ENCODE data around the gene UBE2D4. TPM values are rescaled to one million over a fixed set of nuclear protein-coding genes. Genes with fewer than 3 reads are reported as not detected.

UBE2D4 gene
- 3.4 TPM in 2 replicates for polyA plus RNA-seq (2013)

DNA sequence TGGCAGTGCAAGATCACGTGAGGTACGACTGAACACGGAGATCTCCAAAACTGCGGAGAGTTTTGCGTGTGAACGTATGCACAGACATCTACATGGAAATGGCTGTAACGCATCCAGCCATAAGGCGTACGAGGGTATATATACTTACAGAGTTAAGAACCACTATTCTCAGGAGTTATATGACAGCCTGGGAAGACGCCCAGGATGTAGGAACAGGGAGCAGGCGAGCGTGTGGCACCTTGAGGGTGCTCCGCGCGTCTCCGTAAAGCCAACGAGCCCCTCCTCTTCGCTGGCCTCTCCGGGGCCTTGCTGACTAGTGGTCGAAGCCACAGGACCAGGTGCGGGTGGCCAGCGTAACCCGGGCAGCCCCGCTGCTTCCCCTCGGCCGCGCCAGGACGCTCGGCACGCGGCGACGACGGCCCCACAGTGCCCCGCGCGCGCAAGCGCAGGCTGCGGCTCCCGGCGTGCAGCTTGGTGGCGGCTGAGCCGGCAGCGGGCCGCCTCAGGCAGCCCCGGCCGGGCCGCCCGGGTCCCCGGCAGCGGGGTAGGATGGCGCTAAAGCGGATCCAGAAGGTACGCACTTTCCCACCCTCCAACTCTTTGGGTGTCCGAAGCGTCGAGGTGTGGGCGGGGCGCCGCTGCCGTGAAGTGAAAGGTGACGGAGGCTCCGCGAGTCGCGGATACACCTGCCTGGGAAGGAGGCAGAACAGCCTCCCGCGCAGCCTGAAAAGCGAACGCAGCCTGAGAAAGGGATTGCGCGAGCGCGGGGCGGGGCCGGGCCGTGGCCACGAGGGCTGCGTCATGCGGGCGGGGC, at the start of gene UBE2D4:
Gene UBE2D4 (plus strand): TSS at position 453 of the 814 bp plus-strand sequence. CDS start 97 bp downstream, at position 550.
- Histone ChIP-seq H3K18ac (ENCODE audit: low read length) (peak within 1 kb of the TSS; percentile 20), H3K14ac (ENCODE audit: low read length) (peak within 1 kb of the TSS; percentile 18), H3K4ac (ENCODE audit: low read depth, low read length) (no peak within 1 kb of the TSS), H3K36me3 (ENCODE audit: control insufficient read depth in 1 of 2, insufficient read depth in 2 of 2, low read length in 2 of 2) (no peaks in the 10 kb centered on the region), H2BK120ac (ENCODE audit: insufficient read depth, low read length, poor library complexity) (peak within 1 kb of the TSS; percentile 31), H3K4me3 (ENCODE audit: low read depth, low read length) (peak within 1 kb of the TSS; percentile 75), H2BK12ac (ENCODE audit: low read length) (no peak within 1 kb of the TSS), H4K12ac (ENCODE audit: low read depth, low read length) (peak within 1 kb of the TSS; percentile 68), H2AK5ac (ENCODE audit: low read length) (no peak within 1 kb of the TSS), H4K91ac (ENCODE audit: low read depth, low read length) (peak within 1 kb of the TSS; percentile 31), H2AFZ (ENCODE audit: insufficient read depth, low read length, poor library complexity) (peak within 1 kb of the TSS; percentile 89), H3K27me3 (ENCODE audit: insufficient read depth, low read length) (no peaks in the 10 kb centered on the region), H3K4me2 (ENCODE audit: low read length) (peak within 1 kb of the TSS; percentile 88), H3K23ac (ENCODE audit: low read length) (no peak within 1 kb of the TSS), H3K79me1 (ENCODE audit: low read length) (peaks cover 2% of the 10 kb centered on the region), H3K27ac (ENCODE audit: low read depth, low read length) (peak within 1 kb of the TSS; percentile 30), H3K9me3 (ENCODE audit: insufficient read depth, low read depth, low read length) (peaks cover 2% of the 10 kb centered on the region), H2BK5ac (ENCODE audit: low read depth, low read length, poor library complexity) (no peak within 1 kb of the TSS), H3K4me1 (ENCODE audit: control insufficient read depth in 1 of 2, insufficient read depth in 2 of 2, low read length in 2 of 2) (peaks cover 4% of the 10 kb centered on the region in 2 experiments), H4K8ac (ENCODE audit: low read depth, low read length) (peak within 1 kb of the TSS; percentile 78), H3K9ac (ENCODE audit: low read length) (peak within 1 kb of the TSS; percentile 59), H3K79me2 (ENCODE audit: control insufficient read depth, insufficient read depth, low read length, poor library complexity) (peaks cover 2% of the 10 kb centered on the region)
- WGBS (ENCODE audit: extremely low coverage, insufficient coverage, insufficient read length) = no CpG with 5 or more reads among the region's 82 CpGs
- DNase-seq = peak; percentile 86 to 90

DNA sequence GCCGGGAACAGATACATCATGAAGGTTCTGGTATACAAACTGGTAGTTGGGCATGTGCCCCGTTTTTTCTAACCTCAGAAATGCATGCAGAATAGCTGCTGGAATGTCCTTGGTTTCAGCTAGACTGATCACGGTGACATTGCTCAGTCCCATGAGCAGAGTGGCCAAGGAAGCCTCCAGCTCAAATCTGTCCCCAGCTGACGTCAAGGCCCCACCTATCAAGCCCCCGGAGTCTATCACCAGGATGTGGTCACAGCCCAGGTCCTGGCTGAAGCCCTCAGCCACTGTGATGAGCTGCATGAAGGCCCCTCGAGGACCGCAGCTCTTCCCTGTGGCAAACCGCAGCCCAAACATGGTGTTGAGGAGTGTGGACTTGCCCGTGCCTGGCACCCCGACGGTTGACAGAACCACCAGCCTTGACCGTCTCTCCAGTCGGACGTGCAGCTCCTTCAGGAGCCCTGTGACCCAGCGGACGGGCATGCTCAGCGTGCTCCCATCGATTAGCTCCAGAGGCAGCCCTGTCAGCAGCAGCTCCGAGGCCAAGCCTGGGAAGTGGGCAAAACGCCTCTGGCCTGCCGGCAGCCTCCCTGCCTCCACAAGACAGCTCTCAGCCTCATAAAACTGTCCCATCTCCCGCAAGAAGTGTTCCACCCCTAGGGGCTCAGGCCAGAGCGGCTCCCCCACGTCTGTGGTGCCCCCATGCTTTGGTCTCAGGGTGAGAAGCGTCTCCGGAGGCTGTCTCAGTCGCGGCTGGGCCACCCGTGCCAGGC, 49.1 kb upstream of the UBE2D4 start:
- Histone ChIP-seq H3K9ac (ENCODE audit: low read length) (no peak overlapping the region), H3K79me1 (ENCODE audit: low read length) (peaks cover 2% of the 10 kb centered on the region), H3K4me1 (ENCODE audit: control insufficient read depth in 1 of 2, insufficient read depth in 2 of 2, low read length in 2 of 2) (peaks cover 10 to 11% of the 10 kb centered on the region in 2 experiments), H3K27ac (ENCODE audit: low read depth, low read length) (no peak overlapping the region), H3K27me3 (ENCODE audit: insufficient read depth, low read length) (no peaks in the 10 kb centered on the region), H2BK12ac (ENCODE audit: low read length) (no peak overlapping the region), H4K12ac (ENCODE audit: low read depth, low read length) (no peak overlapping the region), H3K23ac (ENCODE audit: low read length) (no peak overlapping the region), H2AFZ (ENCODE audit: insufficient read depth, low read length, poor library complexity) (no peak overlapping the region), H3K4ac (ENCODE audit: low read depth, low read length) (no peak overlapping the region), H2BK5ac (ENCODE audit: low read depth, low read length, poor library complexity) (no peak overlapping the region), H2BK120ac (ENCODE audit: insufficient read depth, low read length, poor library complexity) (no peak overlapping the region), H3K79me2 (ENCODE audit: control insufficient read depth, insufficient read depth, low read length, poor library complexity) (no peaks in the 10 kb centered on the region), H3K18ac (ENCODE audit: low read length) (no peak overlapping the region), H4K91ac (ENCODE audit: low read depth, low read length) (no peak overlapping the region), H3K4me2 (ENCODE audit: low read length) (no peak overlapping the region), H3K9me3 (ENCODE audit: insufficient read depth, low read depth, low read length) (no peaks in the 10 kb centered on the region), H2AK5ac (ENCODE audit: low read length) (no peak overlapping the region), H4K8ac (ENCODE audit: low read depth, low read length) (no peak overlapping the region), H3K36me3 (ENCODE audit: control insufficient read depth in 1 of 2, insufficient read depth in 2 of 2, low read length in 2 of 2) (peaks cover 29 to 35% of the 10 kb centered on the region in 2 experiments), H3K14ac (ENCODE audit: low read length) (no peak overlapping the region), H3K4me3 (ENCODE audit: low read depth, low read length) (no peak overlapping the region)
- no peak for DNase-seq
- no CpG with 5 or more reads among the region's 29 CpGs for WGBS (ENCODE audit: extremely low coverage, insufficient coverage, insufficient read length)

DNA sequence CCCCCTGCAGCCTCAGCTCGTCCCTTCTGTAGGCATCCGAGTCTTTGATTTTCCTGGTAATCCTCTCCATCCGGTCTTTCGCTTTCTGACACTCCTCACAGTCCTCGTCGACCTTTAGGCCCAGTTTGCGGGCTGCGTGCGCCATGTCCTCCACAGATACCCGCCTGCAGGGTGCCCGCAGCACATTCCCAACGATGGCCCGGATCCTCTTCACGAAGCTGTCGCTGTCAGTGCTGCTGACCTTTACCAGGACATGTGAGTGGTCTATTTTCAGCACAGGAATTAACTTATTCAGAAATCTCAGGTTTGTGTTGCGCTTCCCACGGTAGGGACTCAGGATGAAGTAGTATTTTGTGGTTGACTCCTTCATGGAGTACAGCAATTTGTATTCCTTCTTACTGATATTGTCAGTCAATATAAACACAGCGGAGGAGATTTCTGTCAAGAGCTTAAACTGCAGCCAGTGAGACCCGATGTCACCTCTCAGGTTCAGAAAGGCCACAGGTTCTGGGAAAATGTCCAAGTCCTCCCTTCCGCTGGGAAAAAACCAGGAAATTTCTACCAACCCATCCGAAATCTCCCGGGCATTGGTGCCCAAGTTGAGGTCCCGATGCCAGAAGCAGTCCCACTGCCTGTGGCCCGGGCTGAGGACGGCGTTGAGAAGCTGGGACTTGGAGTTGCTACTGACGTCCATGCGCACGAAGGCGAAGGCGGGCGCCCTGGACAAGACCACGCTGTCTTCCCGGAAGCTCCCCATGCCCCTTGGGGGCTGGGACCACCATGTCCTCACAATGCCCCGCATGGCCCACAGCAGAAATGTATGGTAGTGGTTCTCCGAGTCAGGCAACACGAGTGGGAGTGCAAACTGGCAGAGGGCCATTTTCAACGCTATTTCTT, 48.0 kb upstream of the UBE2D4 start:
- H4K91ac ChIP-seq (ENCODE audit: low read depth, low read length) = no peak overlapping the region
- WGBS (ENCODE audit: extremely low coverage, insufficient coverage, insufficient read length) = no CpG with 5 or more reads among the region's 38 CpGs
- H4K8ac ChIP-seq (ENCODE audit: low read depth, low read length) = no peak overlapping the region

DNA sequence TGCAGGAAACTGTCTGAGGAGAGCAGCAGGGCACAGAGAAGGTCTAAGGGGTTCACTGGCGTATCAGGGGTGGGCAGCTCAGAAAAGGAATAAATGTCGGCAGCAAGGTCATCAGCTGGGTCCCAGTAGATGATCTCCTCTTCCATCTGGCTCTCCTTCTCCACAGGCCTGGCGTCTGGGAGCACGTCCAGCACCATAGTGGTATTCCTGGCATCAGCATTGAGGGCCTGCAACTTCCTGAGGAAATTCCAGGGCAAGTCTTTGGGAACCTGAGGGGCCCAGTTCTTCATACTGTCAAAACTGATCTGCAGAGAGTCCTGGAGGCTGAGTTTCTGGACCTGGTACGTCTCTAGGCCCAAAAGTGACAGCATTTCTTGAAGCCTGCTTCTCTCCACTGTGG, 47.4 kb upstream of the UBE2D4 start:
- Histone ChIP-seq H2BK5ac (ENCODE audit: low read depth, low read length, poor library complexity) (no peak overlapping the region), H2AK5ac (ENCODE audit: low read length) (no peak overlapping the region), H3K18ac (ENCODE audit: low read length) (no peak overlapping the region), H3K4me1 (ENCODE audit: control insufficient read depth in 1 of 2, insufficient read depth in 2 of 2, low read length in 2 of 2) (peaks cover 0 to 1% of the 10 kb centered on the region in 2 experiments), H3K4ac (ENCODE audit: low read depth, low read length) (no peak overlapping the region), H3K9ac (ENCODE audit: low read length) (no peak overlapping the region), H3K9me3 (ENCODE audit: insufficient read depth, low read depth, low read length) (no peaks in the 10 kb centered on the region), H2AFZ (ENCODE audit: insufficient read depth, low read length, poor library complexity) (no peak overlapping the region), H3K14ac (ENCODE audit: low read length) (no peak overlapping the region), H3K79me1 (ENCODE audit: low read length) (no peaks in the 10 kb centered on the region), H3K4me2 (ENCODE audit: low read length) (no peak overlapping the region), H3K27me3 (ENCODE audit: insufficient read depth, low read length) (no peaks in the 10 kb centered on the region), H4K91ac (ENCODE audit: low read depth, low read length) (no peak overlapping the region), H3K4me3 (ENCODE audit: low read depth, low read length) (no peak overlapping the region), H4K12ac (ENCODE audit: low read depth, low read length) (no peak overlapping the region), H3K36me3 (ENCODE audit: control insufficient read depth in 1 of 2, insufficient read depth in 2 of 2, low read length in 2 of 2) (peaks cover 29 to 35% of the 10 kb centered on the region in 2 experiments), H3K27ac (ENCODE audit: low read depth, low read length) (no peak overlapping the region), H4K8ac (ENCODE audit: low read depth, low read length) (no peak overlapping the region), H3K79me2 (ENCODE audit: control insufficient read depth, insufficient read depth, low read length, poor library complexity) (no peaks in the 10 kb centered on the region), H2BK120ac (ENCODE audit: insufficient read depth, low read length, poor library complexity) (no peak overlapping the region), H3K23ac (ENCODE audit: low read length) (no peak overlapping the region), H2BK12ac (ENCODE audit: low read length) (no peak overlapping the region)
- DNase-seq = no peak
- no CpG with 5 or more reads among the region's 5 CpGs for WGBS (ENCODE audit: extremely low coverage, insufficient coverage, insufficient read length)

More for the DNA sequence above, 48.0 kb upstream of the UBE2D4 start:
- DNase-seq = no peak
- Histone ChIP-seq H3K23ac (ENCODE audit: low read length) (no peak overlapping the region), H3K4me1 (ENCODE audit: control insufficient read depth in 1 of 2, insufficient read depth in 2 of 2, low read length in 2 of 2) (peaks cover 2 to 3% of the 10 kb centered on the region in 2 experiments), H3K18ac (ENCODE audit: low read length) (no peak overlapping the region), H2AFZ (ENCODE audit: insufficient read depth, low read length, poor library complexity) (no peak overlapping the region), H4K12ac (ENCODE audit: low read depth, low read length) (no peak overlapping the region), H2BK5ac (ENCODE audit: low read depth, low read length, poor library complexity) (no peak overlapping the region), H2BK120ac (ENCODE audit: insufficient read depth, low read length, poor library complexity) (no peak overlapping the region), H3K79me2 (ENCODE audit: control insufficient read depth, insufficient read depth, low read length, poor library complexity) (no peaks in the 10 kb centered on the region), H2BK12ac (ENCODE audit: low read length) (no peak overlapping the region), H3K36me3 (ENCODE audit: control insufficient read depth in 1 of 2, insufficient read depth in 2 of 2, low read length in 2 of 2) (peaks cover 29 to 35% of the 10 kb centered on the region in 2 experiments), H3K9me3 (ENCODE audit: insufficient read depth, low read depth, low read length) (no peaks in the 10 kb centered on the region), H3K4ac (ENCODE audit: low read depth, low read length) (no peak overlapping the region), H3K14ac (ENCODE audit: low read length) (no peak overlapping the region), H3K79me1 (ENCODE audit: low read length) (no peaks in the 10 kb centered on the region), H3K4me3 (ENCODE audit: low read depth, low read length) (no peak overlapping the region), H3K27me3 (ENCODE audit: insufficient read depth, low read length) (no peaks in the 10 kb centered on the region), H3K27ac (ENCODE audit: low read depth, low read length) (no peak overlapping the region), H3K9ac (ENCODE audit: low read length) (no peak overlapping the region), H2AK5ac (ENCODE audit: low read length) (no peak overlapping the region), H3K4me2 (ENCODE audit: low read length) (no peak overlapping the region)

Measured in trophoblast cell (in vitro differentiated cells and primary cell).